Keratinocyte (primary cell): Measurements from ENCODE around the gene TMEM181. TPM values are rescaled to one million over a fixed set of nuclear protein-coding genes. Genes with fewer than 3 reads are reported as not detected.

Experiments used
- DNase-seq: peaks from one replicate; pipeline ENCODE4 v3.0.0-alpha.2; 2011; ENCODE audit warnings: low read depth, missing footprints, low spot score
- FAIRE-seq: peaks from 2 replicates; lab custom pipeline; 2011; peaks lifted over from hg19 to GRCh38; lab: Jason Lieb, UNC
- H2AFZ ChIP-seq: 2 replicates; pipeline ENCODE4 v1.6.0; 2012; ENCODE audit warnings: low read length, control low read depth, inconsistent platforms; ENCODE audit not compliant: control insufficient read depth
- H3K27ac ChIP-seq: 2 replicates; pipeline ENCODE4 v1.5.1; 2011; ENCODE audit warnings: low read length; ENCODE audit not compliant: control insufficient read depth, insufficient read depth
- H3K27me3 ChIP-seq: 3 replicates; pipeline ENCODE4 v1.6.0; 2011; ENCODE audit warnings: low read length; ENCODE audit not compliant: control insufficient read depth, insufficient read depth; ENCODE audit errors: extremely low read depth
- H3K36me3 ChIP-seq, 2 experiments: 2 replicates in 1 of 2; 3 replicates in 1 of 2; pipeline ENCODE4 v1.5.1; 2011; ENCODE audit warnings: low read length in 2 of 2, mild to moderate bottlenecking in 1 of 2; ENCODE audit not compliant: control insufficient read depth in 2 of 2, insufficient read depth in 2 of 2; ENCODE audit errors: extremely low read depth in 1 of 2
- H3K4me1 ChIP-seq: 3 replicates; pipeline ENCODE4 v1.5.1; 2011; ENCODE audit warnings: low read length; ENCODE audit not compliant: control insufficient read depth, insufficient read depth; ENCODE audit errors: extremely low read depth
- H3K4me2 ChIP-seq: 3 replicates; pipeline ENCODE4 v1.6.0; 2011; ENCODE audit warnings: low read depth, low read length; ENCODE audit not compliant: control insufficient read depth, insufficient read depth; ENCODE audit errors: extremely low read depth
- H3K4me3 ChIP-seq, 3 experiments: fragments of 200-600 bp in 1 of 3; sonication (generic) in 1 of 3; 2 replicates in 2 of 3; 3 replicates in 1 of 3; pipeline ENCODE4 v1.5.1; 2011 to 2016; ENCODE audit warnings: low read length in 3 of 3, mild to moderate bottlenecking in 3 of 3, control low read depth in 2 of 3, inconsistent platforms in 1 of 3, low read depth in 1 of 3, mixed read lengths in 1 of 3, mixed run types in 1 of 3, moderate library complexity in 1 of 3; ENCODE audit not compliant: control insufficient read depth in 2 of 3, insufficient read depth in 2 of 3; ENCODE audit errors: extremely low read depth in 1 of 3
- H3K79me2 ChIP-seq: 2 replicates; pipeline ENCODE4 v1.6.0; 2012; ENCODE audit warnings: low read length; ENCODE audit not compliant: control insufficient read depth, insufficient read depth
- H3K9ac ChIP-seq: 3 replicates; pipeline ENCODE4 v1.6.0; 2011; ENCODE audit warnings: low read length; ENCODE audit not compliant: control insufficient read depth, insufficient read depth; ENCODE audit errors: extremely low read depth
- H3K9me1 ChIP-seq: 3 replicates; pipeline ENCODE4 v1.6.0; 2011; ENCODE audit warnings: low read length; ENCODE audit not compliant: control insufficient read depth, insufficient read depth; ENCODE audit errors: extremely low read depth
- H3K9me3 ChIP-seq: 2 replicates; pipeline ENCODE4 v1.5.1; 2012; ENCODE audit warnings: low read depth, low read length; ENCODE audit not compliant: control insufficient read depth
- H4K20me1 ChIP-seq: 3 replicates; pipeline ENCODE4 v1.6.0; 2011; ENCODE audit warnings: low read length; ENCODE audit not compliant: control insufficient read depth, insufficient read depth; ENCODE audit errors: extremely low read depth
- CTCF ChIP-seq, 3 experiments: IDR thresholded peaks in 1 of 3; conservative IDR thresholded peaks in 1 of 3; optimal IDR thresholded peaks in 1 of 3; 2 replicates in 2 of 3; 3 replicates in 1 of 3; pipeline versions ENCODE3 to v1.5.1; 2011; ENCODE audit warnings: low read length in 3 of 3, mild to moderate bottlenecking in 3 of 3, moderate library complexity in 2 of 3, control low read depth in 1 of 3, inconsistent platforms in 1 of 3; ENCODE audit not compliant: insufficient read depth in 2 of 3; ENCODE audit errors: extremely low read depth in 1 of 3
- EZH2 ChIP-seq: IDR thresholded peaks from one replicate; pipeline ENCODE4 v1.6.1; 2012; ENCODE audit warnings: inconsistent platforms, mild to moderate bottlenecking, low read length, moderate library complexity
- dilution Hi-C: fragments of 300-500 bp; cut with MboI; formaldehyde crosslinking; loops from one replicate; pipeline ENCODE4 v1.7.0; 2020; ENCODE audit warnings: low sequenced_read_pairs; ENCODE audit not compliant: extremely low pct_ligation_motif_present
- polyA plus RNA-seq, 5 experiments: library from polyadenylated mRNA; depleted of rRNA in 3 of 5; stranded (reverse) in 3 of 5; stranded (forward) in 1 of 5; unstranded in 1 of 5; fragments of >200 nt; gene quantifications; 1 replicate in 1 of 5; 2 replicates in 3 of 5; 3 replicates in 1 of 5; pipeline versions ENCODE4 v1.2.1 to v1.2.3, GENCODE V29; 2011 to 2012; ENCODE audit warnings: missing spikeins in 2 of 5, low read depth in 1 of 5, low replicate concordance in 1 of 5

The TMEM181 gene
- polyA plus RNA-seq, 1 donor (not counting 4 experiments of a cell fraction or from before 2014, with no cell fraction given): 31.9 TPM

- no peak overlapping the region for H2AFZ ChIP-seq
- DNase-seq (no peak), FAIRE-seq (no peak)
- H3K79me2 ChIP-seq: peaks cover 2% of the 10 kb centered on the region
- no peak overlapping the region for H3K27ac ChIP-seq
- no peak overlapping the region for H3K4me2 ChIP-seq
- H3K9me3 ChIP-seq: no peaks in the 10 kb centered on the region
- dilution Hi-C loops: no loop called here
- H3K27me3 ChIP-seq: no peaks in the 10 kb centered on the region
- peaks cover 10 to 26% of the 10 kb centered on the region in 2 experiments for H3K36me3 ChIP-seq
- no peaks in the 10 kb centered on the region for H4K20me1 ChIP-seq
- no peak overlapping the region for H3K4me3 ChIP-seq
- H3K9ac ChIP-seq: no peak overlapping the region
- H3K9me1 ChIP-seq: no peaks in the 10 kb centered on the region
- no peaks in the 10 kb centered on the region for H3K4me1 ChIP-seq
- no peak for TF ChIP-seq CTCF (optimal IDR thresholded peaks at IDR 0.05 in 1 of 3, IDR thresholded peaks at IDR 0.05 in 1 of 3, conservative IDR thresholded peaks at IDR 0.05 in 1 of 3; ENCODE audit: extremely low read depth in 1 of 3, insufficient read depth in 2 of 3, low read length in 3 of 3)
- TF ChIP-seq EZH2: no peak
Observed at GRCh38 chr6:158597565-158597964, 37.7 kb downstream of the TMEM181 start.

GRCh38 chr6:158599635-158600034 is 39.7 kb downstream of the TMEM181 start:
- dilution Hi-C loops: no loop called here
- peaks cover 9% of the 10 kb centered on the region for H3K79me2 ChIP-seq
- no peak for FAIRE-seq

More at GRCh38 chr6:158599635-158600034, 39.7 kb downstream of the TMEM181 start:
- no peaks in the 10 kb centered on the region for H3K9me1 ChIP-seq
- H3K27me3 ChIP-seq: no peaks in the 10 kb centered on the region
- no peak overlapping the region for H2AFZ ChIP-seq
- H3K4me3 ChIP-seq: no peak overlapping the region
- no peak overlapping the region for H3K4me2 ChIP-seq
- H3K27ac ChIP-seq: no peak overlapping the region
- no peaks in the 10 kb centered on the region for H3K4me1 ChIP-seq
- H3K9ac ChIP-seq: no peak overlapping the region
- no peak for TF ChIP-seq CTCF (optimal IDR thresholded peaks at IDR 0.05 in 1 of 3, IDR thresholded peaks at IDR 0.05 in 1 of 3, conservative IDR thresholded peaks at IDR 0.05 in 1 of 3; ENCODE audit: extremely low read depth in 1 of 3, insufficient read depth in 2 of 3, low read length in 3 of 3)
- TF ChIP-seq EZH2: no peak
- no peaks in the 10 kb centered on the region for H4K20me1 ChIP-seq
- H3K36me3 ChIP-seq: peaks cover 13 to 23% of the 10 kb centered on the region in 2 experiments
- no peak for DNase-seq
- H3K9me3 ChIP-seq: no peaks in the 10 kb centered on the region
